ENCODE results near the gene EIF2S2.

EIF2S2 gene

GRCh38 chr20:34062570-34063482 lies 49.2 kb downstream of the EIF2S2 start:
- no peak for DNase-seq (ENCODE audit: low read depth in 2 of 2)

DNA sequence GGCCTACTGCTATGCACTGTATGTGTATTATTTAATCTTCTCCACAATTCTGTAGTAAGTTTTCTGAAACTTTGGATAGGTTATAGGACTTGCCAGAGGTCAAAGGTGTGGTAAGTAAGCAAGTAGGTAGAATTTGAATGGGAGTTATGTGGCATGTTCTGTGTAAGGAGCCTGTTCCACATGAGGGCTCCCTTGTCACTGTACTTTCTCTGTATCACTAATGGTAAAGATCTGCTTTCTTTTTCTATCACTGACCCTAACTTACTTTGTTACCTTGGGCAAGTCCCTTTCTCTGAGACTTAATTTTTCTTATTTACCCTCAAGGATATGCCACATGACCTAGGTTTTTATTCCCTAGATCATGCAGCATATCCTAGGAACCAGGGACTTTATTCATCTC lies 50.3 kb downstream of the EIF2S2 start:
- DNase-seq (ENCODE audit: low read depth in 2 of 2) = no peak

DNA sequence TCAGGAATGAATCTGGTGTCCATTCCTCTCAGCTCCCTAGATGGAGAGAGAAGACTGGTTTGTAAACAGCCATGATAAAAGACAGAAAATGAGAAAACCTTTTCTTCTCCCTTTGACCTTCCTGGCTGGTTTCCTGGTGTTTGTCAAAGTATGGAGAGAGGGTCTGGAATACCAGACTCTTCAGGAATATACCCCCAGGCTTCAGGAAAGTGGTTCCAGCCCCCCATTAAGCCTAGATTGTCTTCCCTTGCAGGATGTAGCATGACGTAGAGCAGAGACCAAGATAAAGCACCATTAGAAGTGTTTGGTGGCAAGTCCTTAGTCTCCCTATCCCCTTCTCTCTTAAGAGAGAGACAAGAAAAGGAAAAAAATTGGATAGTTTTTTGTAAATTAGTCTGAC lies 51.1 kb downstream of the EIF2S2 start:
- no peak for DNase-seq (ENCODE audit: low read depth in 2 of 2)

- no peak for DNase-seq (ENCODE audit: low read depth in 2 of 2)
Observed at GRCh38 chr20:34058831-34059230, 53.2 kb downstream of the EIF2S2 start.

DNA sequence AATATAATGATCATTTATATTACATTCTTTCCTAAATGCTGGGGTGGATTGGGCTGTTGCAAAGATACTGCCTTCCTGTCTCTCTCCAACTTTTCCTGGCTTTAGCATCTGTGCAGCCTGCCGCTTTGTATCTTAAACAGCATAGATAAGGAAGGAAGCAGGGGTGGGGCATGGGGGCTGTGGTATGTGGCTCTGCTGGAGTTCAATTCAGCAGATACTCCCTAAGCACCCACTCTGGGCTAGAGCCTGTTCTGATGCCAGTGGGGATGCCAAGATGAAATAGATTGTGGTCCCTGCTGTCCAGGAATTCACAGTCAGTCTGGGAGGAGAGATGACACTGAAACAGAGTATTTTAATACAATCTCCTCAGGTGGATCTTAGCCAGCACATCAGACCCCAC lies 56.8 kb downstream of the EIF2S2 start:
- no peak for DNase-seq (ENCODE audit: low read depth in 2 of 2)

- DNase-seq (ENCODE audit: low read depth in 2 of 2) = no peak
Observed at GRCh38 chr20:34052414-34052813, 59.6 kb downstream of the EIF2S2 start.

GRCh38 chr20:34049897-34050695 lies 61.9 kb downstream of the EIF2S2 start:
- DNase-seq (ENCODE audit: low read depth in 2 of 2) = no peak

GRCh38 chr20:34049389-34049788 lies 62.7 kb downstream of the EIF2S2 start:
- no peak for DNase-seq (ENCODE audit: low read depth in 2 of 2)

- no peak for DNase-seq (ENCODE audit: low read depth in 2 of 2)
Observed at GRCh38 chr20:34047917-34048316, 64.1 kb downstream of the EIF2S2 start.

DNA sequence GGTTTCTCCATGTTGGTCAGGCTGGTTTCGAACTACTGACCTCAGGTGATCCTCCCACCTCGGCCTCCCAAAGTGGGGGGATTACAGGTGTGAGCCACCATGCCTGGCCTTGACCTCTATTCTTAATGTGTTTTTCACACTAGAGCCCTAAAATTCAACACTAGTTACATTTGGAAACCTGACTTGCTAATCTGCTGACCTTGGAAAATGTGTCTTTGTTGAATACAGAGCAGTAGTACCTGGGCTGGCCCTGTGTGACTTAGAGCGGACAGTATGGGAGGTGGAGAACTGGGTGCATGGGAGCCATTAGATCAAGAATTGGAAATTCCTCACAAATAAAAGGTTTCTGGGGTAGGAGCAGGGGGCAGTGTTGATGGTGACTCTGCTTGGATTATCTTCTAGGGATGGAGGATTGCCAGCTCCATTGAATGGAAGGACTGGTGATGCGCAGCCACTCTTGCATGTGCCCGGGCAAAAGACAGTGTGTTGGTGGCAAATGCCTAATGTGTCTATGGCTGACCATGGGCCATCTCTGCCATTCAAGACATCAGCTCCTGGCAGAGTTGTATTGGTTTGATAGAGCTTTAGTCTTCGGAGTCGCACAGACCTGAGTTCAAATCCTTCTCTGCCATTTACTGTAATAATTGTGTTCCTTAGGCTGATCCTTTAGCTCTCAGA lies 64.9 kb downstream of the EIF2S2 start:
- no peak for DNase-seq (ENCODE audit: low read depth in 2 of 2)

GRCh38 chr20:34045930-34046725 lies 65.9 kb downstream of the EIF2S2 start:
- no peak for DNase-seq (ENCODE audit: low read depth in 2 of 2)

DNA sequence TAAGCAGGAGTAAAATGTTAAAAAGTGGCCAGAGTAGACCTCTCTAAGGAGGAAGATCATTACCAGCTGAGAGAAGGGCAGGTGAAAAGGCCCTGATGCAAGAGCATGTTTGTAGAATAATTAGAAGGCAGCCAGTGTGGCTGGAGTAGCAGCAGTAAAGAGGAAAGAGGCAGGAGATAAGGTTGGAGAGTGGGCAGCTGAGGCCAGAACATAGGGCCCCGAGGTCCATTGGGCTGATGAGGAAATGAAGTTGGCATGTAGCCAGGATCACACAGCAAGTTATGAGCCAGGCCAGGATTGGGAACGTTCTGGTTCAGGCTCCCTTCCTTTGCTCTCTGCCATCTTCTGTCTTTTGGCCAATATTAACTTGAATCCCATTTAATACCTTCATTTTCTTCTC lies 66.7 kb downstream of the EIF2S2 start:
- no peak for DNase-seq (ENCODE audit: low read depth in 2 of 2)

DNA sequence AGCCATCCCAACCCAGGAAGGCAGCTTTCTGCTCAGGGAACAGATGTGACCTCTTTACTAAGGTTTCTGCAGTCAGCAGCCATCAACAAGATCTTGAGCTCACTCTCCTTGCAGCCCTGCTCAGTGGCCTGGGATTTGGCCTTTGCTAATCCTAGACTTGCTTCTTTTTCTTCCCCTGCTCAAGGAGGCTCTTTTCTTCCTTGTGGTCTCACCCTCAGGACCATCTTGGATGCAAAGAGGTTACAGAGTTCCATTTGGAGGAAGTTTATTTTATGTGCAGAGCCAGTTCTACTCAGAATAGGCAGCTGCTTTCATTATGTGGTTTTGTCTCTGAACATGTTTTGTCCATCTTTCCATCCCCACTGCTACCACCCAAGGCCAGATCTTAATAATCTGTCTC lies 69.0 kb downstream of the EIF2S2 start:
- no peak for DNase-seq (ENCODE audit: low read depth in 2 of 2)

GRCh38 chr20:34042262-34042661 lies 69.8 kb downstream of the EIF2S2 start:
- no peak for DNase-seq (ENCODE audit: low read depth in 2 of 2)

GRCh38 chr20:34041226-34041625 lies 70.8 kb downstream of the EIF2S2 start:
- no peak for DNase-seq (ENCODE audit: low read depth in 2 of 2)

GRCh38 chr20:34040300-34040995 lies 71.6 kb downstream of the EIF2S2 start:
- no peak for DNase-seq (ENCODE audit: low read depth in 2 of 2)
